Activated T-cell treated with anti-CD3 and anti-CD28 coated beads, Interleukin-2, amount 50 U/mL, for 24 hours (primary cell): ENCODE measurements around the gene BIRC6.
"Not testable (repeated sequence)": the region's sequence is repeated elsewhere in the genome, so short reads cannot be mapped to it uniquely, and the experiment has no call there.

Experiments used
- DNase-seq: peaks from one replicate; pipeline ENCODE4 v3.0.0-alpha.2; 2020
- H3K27ac Mint-ChIP-seq: 2 replicates; pipeline ENCODE4 v1.8.0; 2020; ENCODE audit warnings: mild to moderate bottlenecking, mixed read lengths
- H3K27me3 Mint-ChIP-seq: 2 replicates; pipeline ENCODE4 v1.8.0; 2020; ENCODE audit warnings: mixed read lengths
- H3K36me3 Mint-ChIP-seq: 2 replicates; pipeline ENCODE4 v1.8.0; 2020; ENCODE audit warnings: low read depth, mixed read lengths
- H3K4me1 Mint-ChIP-seq: 2 replicates; pipeline ENCODE4 v1.8.0; 2020; ENCODE audit warnings: low read depth, mixed read lengths
- H3K4me3 Mint-ChIP-seq: 2 replicates; pipeline ENCODE4 v1.8.0; 2020; ENCODE audit warnings: mild to moderate bottlenecking, moderate library complexity, mixed read lengths
- H3K9me3 Mint-ChIP-seq: 2 replicates; pipeline ENCODE4 v1.8.0; 2020; ENCODE audit warnings: mixed read lengths

The BIRC6 gene, protein sequence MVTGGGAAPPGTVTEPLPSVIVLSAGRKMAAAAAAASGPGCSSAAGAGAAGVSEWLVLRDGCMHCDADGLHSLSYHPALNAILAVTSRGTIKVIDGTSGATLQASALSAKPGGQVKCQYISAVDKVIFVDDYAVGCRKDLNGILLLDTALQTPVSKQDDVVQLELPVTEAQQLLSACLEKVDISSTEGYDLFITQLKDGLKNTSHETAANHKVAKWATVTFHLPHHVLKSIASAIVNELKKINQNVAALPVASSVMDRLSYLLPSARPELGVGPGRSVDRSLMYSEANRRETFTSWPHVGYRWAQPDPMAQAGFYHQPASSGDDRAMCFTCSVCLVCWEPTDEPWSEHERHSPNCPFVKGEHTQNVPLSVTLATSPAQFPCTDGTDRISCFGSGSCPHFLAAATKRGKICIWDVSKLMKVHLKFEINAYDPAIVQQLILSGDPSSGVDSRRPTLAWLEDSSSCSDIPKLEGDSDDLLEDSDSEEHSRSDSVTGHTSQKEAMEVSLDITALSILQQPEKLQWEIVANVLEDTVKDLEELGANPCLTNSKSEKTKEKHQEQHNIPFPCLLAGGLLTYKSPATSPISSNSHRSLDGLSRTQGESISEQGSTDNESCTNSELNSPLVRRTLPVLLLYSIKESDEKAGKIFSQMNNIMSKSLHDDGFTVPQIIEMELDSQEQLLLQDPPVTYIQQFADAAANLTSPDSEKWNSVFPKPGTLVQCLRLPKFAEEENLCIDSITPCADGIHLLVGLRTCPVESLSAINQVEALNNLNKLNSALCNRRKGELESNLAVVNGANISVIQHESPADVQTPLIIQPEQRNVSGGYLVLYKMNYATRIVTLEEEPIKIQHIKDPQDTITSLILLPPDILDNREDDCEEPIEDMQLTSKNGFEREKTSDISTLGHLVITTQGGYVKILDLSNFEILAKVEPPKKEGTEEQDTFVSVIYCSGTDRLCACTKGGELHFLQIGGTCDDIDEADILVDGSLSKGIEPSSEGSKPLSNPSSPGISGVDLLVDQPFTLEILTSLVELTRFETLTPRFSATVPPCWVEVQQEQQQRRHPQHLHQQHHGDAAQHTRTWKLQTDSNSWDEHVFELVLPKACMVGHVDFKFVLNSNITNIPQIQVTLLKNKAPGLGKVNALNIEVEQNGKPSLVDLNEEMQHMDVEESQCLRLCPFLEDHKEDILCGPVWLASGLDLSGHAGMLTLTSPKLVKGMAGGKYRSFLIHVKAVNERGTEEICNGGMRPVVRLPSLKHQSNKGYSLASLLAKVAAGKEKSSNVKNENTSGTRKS (N-terminal part only)

DNA sequence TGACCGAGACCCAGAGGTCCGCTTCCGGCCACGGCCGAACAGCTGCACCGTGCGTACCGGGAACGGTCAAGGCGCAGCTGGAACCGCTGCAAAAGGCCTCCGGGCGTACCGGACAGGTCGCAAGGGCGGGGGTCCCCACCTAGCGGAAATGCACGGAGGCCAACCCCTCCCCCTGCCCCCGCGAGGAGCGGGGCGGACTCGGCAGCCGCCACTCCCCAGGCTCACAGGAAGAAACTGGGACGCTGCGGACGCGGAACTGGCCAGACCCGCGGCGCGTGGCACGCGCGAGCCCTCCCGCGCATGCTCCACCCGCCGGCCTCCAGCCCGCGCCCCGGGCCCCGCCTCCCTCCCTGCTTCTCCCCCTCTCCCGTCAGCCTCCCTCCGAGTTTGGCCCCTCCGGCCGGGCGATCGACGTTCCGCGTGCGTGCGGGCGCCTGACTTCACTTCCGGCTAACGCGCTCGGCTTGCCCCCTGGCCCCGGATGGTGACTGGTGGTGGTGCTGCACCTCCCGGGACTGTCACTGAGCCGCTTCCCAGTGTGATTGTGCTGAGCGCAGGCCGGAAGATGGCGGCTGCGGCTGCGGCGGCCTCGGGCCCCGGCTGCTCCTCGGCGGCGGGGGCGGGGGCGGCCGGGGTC is at the start of gene BIRC6:
Gene BIRC6, plus strand, starts transcription at position 343 of the 637 bp plus-strand sequence. Its CDS starts 139 bp downstream, at position 482.
- peak within 1 kb of the TSS; percentile 87 for H3K4me3 Mint-ChIP-seq
- peak; percentile 98 for DNase-seq
- no peaks in the 10 kb centered on the region for H3K9me3 Mint-ChIP-seq
- peak within 1 kb of the TSS; percentile 92 for H3K27ac Mint-ChIP-seq
- no peaks in the 10 kb centered on the region for H3K27me3 Mint-ChIP-seq
- peaks cover 36% of the 10 kb centered on the region for H3K36me3 Mint-ChIP-seq
- peaks cover 35% of the 10 kb centered on the region for H3K4me1 Mint-ChIP-seq

- Mint-ChIP-seq H3K4me3 (no peak overlapping the region), H3K27me3 (no peaks in the 10 kb centered on the region), H3K36me3 (peaks cover 41% of the 10 kb centered on the region), H3K4me1 (no peaks in the 10 kb centered on the region), H3K27ac (no peak overlapping the region), H3K9me3 (no peaks in the 10 kb centered on the region)
- no peak for DNase-seq
These were observed 46.2 kb upstream of the BIRC6 start for GRCh38 chr2:32310577-32310976.

GRCh38 chr2:32314886-32315285 is 41.9 kb upstream of the BIRC6 start:
- Mint-ChIP-seq H3K4me3 (no peak overlapping the region), H3K4me1 (no peaks in the 10 kb centered on the region), H3K27ac (no peak overlapping the region), H3K9me3 (no peaks in the 10 kb centered on the region), H3K36me3 (peaks cover 25% of the 10 kb centered on the region), H3K27me3 (no peaks in the 10 kb centered on the region)
- no peak for DNase-seq

GRCh38 chr2:32328679-32329078 is 28.1 kb upstream of the BIRC6 start:
- not testable (repeated sequence) for H3K27me3 Mint-ChIP-seq, H3K9me3 Mint-ChIP-seq, H3K4me3 Mint-ChIP-seq, DNase-seq, H3K27ac Mint-ChIP-seq, H3K36me3 Mint-ChIP-seq, H3K4me1 Mint-ChIP-seq

DNA sequence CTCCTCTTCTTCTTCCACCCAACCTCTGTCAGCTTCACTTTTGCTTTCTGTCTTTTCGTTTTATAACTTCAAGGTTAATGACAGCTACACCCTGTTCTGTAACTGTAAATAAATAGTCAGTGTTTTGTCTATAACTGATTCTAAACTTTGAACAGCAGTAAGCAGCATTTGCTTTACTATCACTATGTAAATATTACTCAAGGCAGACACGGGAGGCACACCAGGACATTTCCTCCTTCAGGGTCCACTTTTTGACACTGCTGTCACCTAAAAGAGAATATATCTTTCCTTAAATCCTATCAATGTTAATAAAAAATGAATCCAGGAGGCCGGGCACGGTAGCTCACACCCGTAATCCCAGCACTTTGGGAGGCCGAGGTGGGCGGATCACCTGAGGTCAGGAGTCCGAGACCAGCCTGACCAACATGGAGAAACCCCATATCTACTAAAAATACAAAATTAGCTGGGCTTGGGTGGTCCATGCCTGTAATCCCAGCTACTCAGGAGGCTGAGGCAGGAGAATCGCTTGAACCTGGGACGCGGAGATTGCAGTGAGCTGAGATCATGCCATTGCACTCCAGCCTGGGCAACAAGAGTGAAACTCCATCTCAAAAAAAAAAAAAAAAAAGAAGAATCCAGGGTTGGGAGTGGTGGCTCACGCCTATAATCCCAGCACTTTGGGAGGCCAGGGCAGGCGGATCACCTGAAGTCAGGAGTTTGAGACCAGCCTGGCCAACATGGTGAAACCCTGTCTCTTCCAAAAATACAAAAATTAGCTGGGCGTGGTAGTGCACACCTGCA is 27.4 kb upstream of the BIRC6 start:
- not testable (repeated sequence) for H3K4me1 Mint-ChIP-seq, H3K27ac Mint-ChIP-seq, H3K4me3 Mint-ChIP-seq, H3K9me3 Mint-ChIP-seq, H3K36me3 Mint-ChIP-seq, DNase-seq, H3K27me3 Mint-ChIP-seq

DNA sequence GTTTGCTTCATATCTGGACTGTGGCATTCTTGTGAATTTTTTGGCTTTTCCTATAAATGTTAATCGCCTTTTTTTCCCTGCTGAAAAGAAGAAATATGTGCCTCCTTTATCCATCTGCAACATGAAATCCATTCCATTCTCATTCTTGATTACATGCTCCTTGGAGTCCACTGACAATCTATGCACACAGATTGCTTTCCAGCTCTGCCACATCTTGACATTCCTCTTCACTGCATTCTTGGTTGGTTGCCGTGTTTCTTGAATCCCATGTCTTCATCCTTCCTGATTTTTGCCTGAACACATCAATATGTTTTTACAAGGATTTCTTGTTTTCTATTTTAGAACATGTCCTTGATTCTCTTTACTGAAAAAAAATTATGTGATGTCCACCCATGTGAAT is 26.7 kb upstream of the BIRC6 start:
- Mint-ChIP-seq H3K4me3 (no peak overlapping the region), H3K4me1 (no peaks in the 10 kb centered on the region), H3K9me3 (no peaks in the 10 kb centered on the region), H3K36me3 (peaks cover 3% of the 10 kb centered on the region), H3K27me3 (no peaks in the 10 kb centered on the region), H3K27ac (no peak overlapping the region)
- no peak for DNase-seq

GRCh38 chr2:32342801-32343200 is 14.0 kb upstream of the BIRC6 start:
- Mint-ChIP-seq H3K27ac (no peak overlapping the region), H3K27me3 (no peaks in the 10 kb centered on the region), H3K4me3 (no peak overlapping the region), H3K36me3 (no peaks in the 10 kb centered on the region), H3K9me3 (no peaks in the 10 kb centered on the region), H3K4me1 (no peaks in the 10 kb centered on the region)
- no peak for DNase-seq

DNA sequence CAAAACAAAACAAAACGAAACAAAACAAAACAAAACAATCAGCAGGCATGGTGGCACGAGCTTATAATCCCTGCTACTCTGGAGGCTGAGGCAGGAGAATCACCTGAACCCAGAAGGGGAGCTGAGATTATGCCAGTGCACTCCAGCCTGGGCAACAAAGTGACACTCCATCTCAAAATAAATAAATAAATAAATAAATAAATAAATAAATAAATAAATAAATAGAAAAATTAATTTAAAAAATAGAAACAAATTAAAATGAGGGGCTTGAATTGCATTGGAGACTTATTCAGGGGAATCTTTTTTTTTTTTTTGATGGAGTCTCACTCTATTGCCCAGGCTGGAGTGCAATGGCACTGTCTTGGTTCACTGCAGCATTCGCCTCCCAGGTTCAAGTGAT is 6.0 kb upstream of the BIRC6 start:
- H3K27ac Mint-ChIP-seq, H3K9me3 Mint-ChIP-seq, DNase-seq, H3K4me1 Mint-ChIP-seq, H3K36me3 Mint-ChIP-seq, H3K27me3 Mint-ChIP-seq, H3K4me3 Mint-ChIP-seq: not testable (repeated sequence)

DNA sequence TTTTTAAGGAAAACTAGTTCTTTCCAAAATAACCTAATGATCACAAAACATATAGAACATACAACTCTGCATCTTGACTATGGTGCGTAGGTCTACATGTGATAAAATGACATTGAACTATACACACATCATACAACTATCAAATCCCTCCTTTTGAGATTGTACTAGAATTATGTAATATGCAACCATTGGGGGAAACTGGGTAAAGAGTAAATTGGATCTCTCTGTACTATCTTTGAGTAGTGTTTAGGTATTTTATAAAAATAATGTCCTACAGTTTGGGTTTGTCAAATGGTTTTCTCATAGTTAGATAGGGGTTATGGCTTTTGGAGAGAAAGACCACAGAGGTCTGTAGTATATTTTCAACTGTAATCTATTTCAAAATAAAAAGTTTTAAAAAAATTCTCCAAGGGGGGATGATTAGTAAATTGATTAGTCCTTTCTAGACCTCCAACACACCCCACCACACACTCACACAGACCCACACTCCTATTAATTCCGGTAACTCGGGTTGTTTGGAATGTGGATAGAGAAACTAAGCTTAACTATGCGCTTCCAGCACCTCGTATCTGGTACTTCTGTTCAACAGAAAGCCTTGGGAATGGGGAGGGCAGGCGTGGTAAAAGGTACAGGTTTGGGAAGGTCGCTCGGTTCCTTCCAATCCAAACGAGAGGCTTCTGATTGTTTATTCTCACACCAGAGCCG is 695 bp upstream of the BIRC6 start:
- Mint-ChIP-seq H3K9me3 (no peaks in the 10 kb centered on the region), H3K4me3 (peak overlapping the region; percentile 87), H3K27ac (peak overlapping the region; percentile 92), H3K36me3 (peaks cover 29% of the 10 kb centered on the region), H3K27me3 (no peaks in the 10 kb centered on the region), H3K4me1 (peaks cover 29% of the 10 kb centered on the region)
- DNase-seq, result no peak

GRCh38 chr2:32357318-32358110 is 691 bp downstream of the BIRC6 start:
- peaks cover 39% of the 10 kb centered on the region for H3K4me1 Mint-ChIP-seq
- H3K27ac Mint-ChIP-seq, result peak overlapping the region; percentile 87
- no peak for DNase-seq
- H3K27me3 Mint-ChIP-seq, result no peaks in the 10 kb centered on the region
- no peaks in the 10 kb centered on the region for H3K9me3 Mint-ChIP-seq
- peaks cover 42% of the 10 kb centered on the region for H3K36me3 Mint-ChIP-seq
- H3K4me3 Mint-ChIP-seq, result peak overlapping the region; percentile 87

DNA sequence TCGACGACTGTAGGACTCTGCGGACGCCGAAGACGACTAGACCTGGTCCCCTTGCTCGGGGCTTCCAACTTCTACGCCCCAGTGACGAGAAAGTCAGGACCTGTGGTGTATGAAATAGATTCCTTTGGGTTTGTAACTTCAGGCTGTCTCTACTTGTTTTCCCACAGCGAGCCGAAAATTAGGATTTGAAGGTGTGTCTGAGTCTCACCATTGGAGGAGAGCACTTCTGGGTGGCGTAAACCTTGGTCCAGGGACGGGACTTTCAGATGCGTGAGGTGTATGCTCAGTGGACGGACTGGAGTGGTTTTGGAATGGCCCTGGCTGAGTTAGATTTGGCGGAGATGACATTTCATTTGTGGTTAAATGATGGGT is 1.3 kb downstream of the BIRC6 start:
- H3K4me3 Mint-ChIP-seq, result peak overlapping the region; percentile 87
- peak overlapping the region; percentile 87 for H3K27ac Mint-ChIP-seq
- DNase-seq, result no peak
- no peaks in the 10 kb centered on the region for H3K9me3 Mint-ChIP-seq
- peaks cover 42% of the 10 kb centered on the region for H3K4me1 Mint-ChIP-seq
- H3K36me3 Mint-ChIP-seq, result peaks cover 46% of the 10 kb centered on the region
- H3K27me3 Mint-ChIP-seq, result no peaks in the 10 kb centered on the region

DNA sequence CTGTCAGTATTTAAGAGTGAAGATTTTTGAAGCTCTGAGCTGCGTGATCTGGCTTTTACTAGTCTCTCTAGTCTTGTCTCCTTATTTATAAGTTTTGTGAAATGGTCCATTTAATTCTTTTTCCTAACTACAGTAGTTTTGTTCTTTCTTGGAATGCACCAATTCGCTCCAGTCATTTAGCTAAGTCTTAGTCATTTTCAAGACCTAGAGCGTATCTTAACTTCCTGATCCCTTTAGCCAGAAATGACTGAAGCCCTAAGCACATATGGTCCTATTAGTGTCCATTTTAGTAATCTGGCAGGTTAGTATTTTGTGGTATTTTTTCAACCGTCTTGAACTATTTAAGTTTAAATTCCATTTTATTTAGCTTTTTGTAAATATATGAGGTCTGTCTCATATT is 3.6 kb downstream of the BIRC6 start:
- H3K4me3 Mint-ChIP-seq, result peak overlapping the region; percentile 25
- no peaks in the 10 kb centered on the region for H3K9me3 Mint-ChIP-seq
- peaks cover 60% of the 10 kb centered on the region for H3K4me1 Mint-ChIP-seq
- peak overlapping the region; percentile 18 for H3K27ac Mint-ChIP-seq
- DNase-seq, result no peak
- no peaks in the 10 kb centered on the region for H3K27me3 Mint-ChIP-seq
- H3K36me3 Mint-ChIP-seq, result peaks cover 61% of the 10 kb centered on the region
